ENCODE results near the gene CYB5B.

DNA sequence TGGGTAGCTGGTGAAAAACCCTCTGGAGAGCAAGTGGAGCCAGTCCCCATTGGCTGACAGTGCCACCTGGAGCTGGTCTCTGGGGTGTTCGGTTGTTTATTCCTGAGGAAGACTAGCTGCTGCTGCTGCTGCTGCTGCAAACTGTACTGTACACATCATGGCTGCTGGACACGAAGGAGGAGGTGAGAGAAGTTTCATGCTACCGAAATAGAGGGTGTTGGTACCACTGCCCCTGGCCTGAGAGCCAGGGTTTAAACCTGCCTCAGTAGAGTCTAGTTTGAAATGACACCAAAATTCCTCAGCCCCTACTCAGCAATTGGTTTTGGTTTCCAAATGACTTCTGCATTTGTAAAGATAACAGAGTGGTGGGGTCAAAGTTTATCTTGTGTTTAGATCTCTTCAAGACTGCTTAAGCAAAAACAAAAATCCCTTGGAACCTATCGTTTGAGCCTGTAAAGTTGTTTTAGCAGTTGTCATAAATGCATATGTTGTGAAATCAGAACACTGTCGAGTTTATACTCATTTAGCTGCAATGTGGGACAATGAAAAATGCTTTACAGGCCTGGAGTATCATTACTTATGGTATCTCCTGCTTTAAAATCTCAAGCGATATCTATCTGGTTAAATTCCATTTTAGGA is 40.8 kb downstream of the CYB5B start:
- TF ChIP-seq POLR2A (IDR thresholded peaks at IDR 0.05) = no peak
- TF ChIP-seq POLR2AphosphoS5 (IDR thresholded peaks at IDR 0.05) = peak in 1 of 3 donors; percentile 5
- TF ChIP-seq, protein P1, sequence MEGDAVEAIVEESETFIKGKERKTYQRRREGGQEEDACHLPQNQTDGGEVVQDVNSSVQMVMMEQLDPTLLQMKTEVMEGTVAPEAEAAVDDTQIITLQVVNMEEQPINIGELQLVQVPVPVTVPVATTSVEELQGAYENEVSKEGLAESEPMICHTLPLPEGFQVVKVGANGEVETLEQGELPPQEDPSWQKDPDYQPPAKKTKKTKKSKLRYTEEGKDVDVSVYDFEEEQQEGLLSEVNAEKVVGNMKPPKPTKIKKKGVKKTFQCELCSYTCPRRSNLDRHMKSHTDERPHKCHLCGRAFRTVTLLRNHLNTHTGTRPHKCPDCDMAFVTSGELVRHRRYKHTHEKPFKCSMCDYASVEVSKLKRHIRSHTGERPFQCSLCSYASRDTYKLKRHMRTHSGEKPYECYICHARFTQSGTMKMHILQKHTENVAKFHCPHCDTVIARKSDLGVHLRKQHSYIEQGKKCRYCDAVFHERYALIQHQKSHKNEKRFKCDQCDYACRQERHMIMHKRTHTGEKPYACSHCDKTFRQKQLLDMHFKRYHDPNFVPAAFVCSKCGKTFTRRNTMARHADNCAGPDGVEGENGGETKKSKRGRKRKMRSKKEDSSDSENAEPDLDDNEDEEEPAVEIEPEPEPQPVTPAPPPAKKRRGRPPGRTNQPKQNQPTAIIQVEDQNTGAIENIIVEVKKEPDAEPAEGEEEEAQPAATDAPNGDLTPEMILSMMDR (IDR thresholded peaks at IDR 0.05) = peak in 1 of 5 experiments; percentile 7
- no peak for TF ChIP-seq EP300 (IDR thresholded peaks at IDR 0.05; ENCODE audit: low read depth)
